GM18508 (cell line): ENCODE data around the gene EGF.
A peak's percentile ranks its signal among the peaks of the same experiment; 100 is the strongest.
"Not testable (repeated sequence)": the region's sequence is repeated elsewhere in the genome, so short reads cannot be mapped to it uniquely, and the experiment has no call there.

ENCODE experiments used
- ATAC-seq: cut with Tn5 transposase; IDR thresholded peaks from one replicate; pipeline ENCODE4 v1.9.1; 2021; ENCODE audit warnings: moderate number of reproducible peaks; ENCODE audit not compliant: insufficient read depth, unreplicated experiment

Gene EGF

GRCh38 chr4:109913596-109914241 is 1.0 kb downstream of the EGF start:
- no peak for ATAC-seq

GRCh38 chr4:109914322-109914721 is 1.6 kb downstream of the EGF start:
- no peak for ATAC-seq

- no peak for ATAC-seq
These were observed 2.8 kb downstream of the EGF start for GRCh38 chr4:109915385-109916026.

- ATAC-seq = no peak
These were observed 3.3 kb downstream of the EGF start for GRCh38 chr4:109916027-109916409.

GRCh38 chr4:109921384-109921808 is 8.7 kb downstream of the EGF start:
- ATAC-seq = no peak

GRCh38 chr4:109925396-109925795 is 12.7 kb downstream of the EGF start:
- ATAC-seq = no peak

GRCh38 chr4:109928327-109929045 is 15.8 kb downstream of the EGF start:
- ATAC-seq = no peak

- no peak for ATAC-seq
These were observed 17.8 kb downstream of the EGF start for GRCh38 chr4:109930464-109930863.

GRCh38 chr4:109930872-109931271 is 18.2 kb downstream of the EGF start:
- ATAC-seq = no peak

- ATAC-seq = no peak
These were observed 18.6 kb downstream of the EGF start for GRCh38 chr4:109931318-109931717.

GRCh38 chr4:109937352-109937751 is 24.7 kb downstream of the EGF start:
- not testable (repeated sequence) for ATAC-seq

GRCh38 chr4:109939190-109939589 is 26.5 kb downstream of the EGF start:
- no peak for ATAC-seq

GRCh38 chr4:109942292-109942926 is 29.7 kb downstream of the EGF start:
- no peak for ATAC-seq

- no peak for ATAC-seq
These were observed 31.1 kb downstream of the EGF start for GRCh38 chr4:109943745-109944144.

GRCh38 chr4:109944591-109944990 is 31.9 kb downstream of the EGF start:
- ATAC-seq = no peak

- ATAC-seq = no peak
These were observed 32.4 kb downstream of the EGF start for GRCh38 chr4:109945056-109945455.

- no peak for ATAC-seq
These were observed 33.4 kb downstream of the EGF start for GRCh38 chr4:109946120-109946519.

GRCh38 chr4:109947457-109947856 is 34.8 kb downstream of the EGF start:
- peak; percentile 57 for ATAC-seq

- ATAC-seq = no peak
These were observed 35.2 kb downstream of the EGF start for GRCh38 chr4:109947918-109948317.

GRCh38 chr4:109949099-109949718 is 36.5 kb downstream of the EGF start:
- ATAC-seq = not testable (repeated sequence)

- no peak for ATAC-seq
These were observed 39.9 kb downstream of the EGF start for GRCh38 chr4:109952612-109953011.
